HG03432 (cell line): ENCODE measurements around the gene ATP1B1.

ENCODE experiments used
- ATAC-seq: cut with Tn5 transposase; IDR thresholded peaks from one replicate; pipeline ENCODE4 v1.9.1; 2021; ENCODE audit warnings: mild to moderate bottlenecking, moderate library complexity; ENCODE audit not compliant: unreplicated experiment

Gene ATP1B1

GRCh38 chr1:169106095-169106920, at the start of gene ATP1B1:
TSS of gene ATP1B1 (plus strand) at chr1:169106690. CDS start at chr1:169106830, 140 bp downstream.
- peak; percentile 89 for ATAC-seq

- no peak for ATAC-seq
These were observed 47.1 kb upstream of the ATP1B1 start for GRCh38 chr1:169059421-169059820.

- no peak for ATAC-seq
These were observed 46.3 kb upstream of the ATP1B1 start for GRCh38 chr1:169060043-169060722.

GRCh38 chr1:169060919-169061639, 45.4 kb upstream of the ATP1B1 start:
- no peak for ATAC-seq

- ATAC-seq, result no peak
These were observed 44.3 kb upstream of the ATP1B1 start for GRCh38 chr1:169062152-169062551.

- no peak for ATAC-seq
These were observed 42.4 kb upstream of the ATP1B1 start for GRCh38 chr1:169064103-169064502.

- no peak for ATAC-seq
These were observed 35.9 kb upstream of the ATP1B1 start for GRCh38 chr1:169070547-169070946.

GRCh38 chr1:169070958-169071357, 35.5 kb upstream of the ATP1B1 start:
- no peak for ATAC-seq

- ATAC-seq, result no peak
These were observed 33.4 kb upstream of the ATP1B1 start for GRCh38 chr1:169072945-169073725.

- no peak for ATAC-seq
These were observed 28.2 kb upstream of the ATP1B1 start for GRCh38 chr1:169078163-169078883.

GRCh38 chr1:169081503-169082123, 24.9 kb upstream of the ATP1B1 start:
- no peak for ATAC-seq

GRCh38 chr1:169085911-169086310, 20.6 kb upstream of the ATP1B1 start:
- no peak for ATAC-seq

GRCh38 chr1:169086603-169087455, 19.7 kb upstream of the ATP1B1 start:
- no peak for ATAC-seq

- ATAC-seq, result no peak
These were observed 18.6 kb upstream of the ATP1B1 start for GRCh38 chr1:169087876-169088275.

- ATAC-seq, result no peak
These were observed 16.7 kb upstream of the ATP1B1 start for GRCh38 chr1:169089776-169090175.

- no peak for ATAC-seq
These were observed 16.1 kb upstream of the ATP1B1 start for GRCh38 chr1:169090308-169090899.

GRCh38 chr1:169090900-169091311, 15.6 kb upstream of the ATP1B1 start:
- peak; percentile 36 for ATAC-seq

GRCh38 chr1:169091480-169091941, 15.0 kb upstream of the ATP1B1 start:
- ATAC-seq, result peak; percentile 73
